Suppressor macrophage (primary cell): Measurements from ENCODE around the gene APOC1.
"Not testable (repeated sequence)": the region's sequence is repeated elsewhere in the genome, so short reads cannot be mapped to it uniquely, and the experiment has no call there.

Experiments used
- DNase-seq, 4 experiments: peaks; one replicate each; pipeline ENCODE4 v3.0.0-alpha.2; 2020 to 2022

APOC1 gene

DNA sequence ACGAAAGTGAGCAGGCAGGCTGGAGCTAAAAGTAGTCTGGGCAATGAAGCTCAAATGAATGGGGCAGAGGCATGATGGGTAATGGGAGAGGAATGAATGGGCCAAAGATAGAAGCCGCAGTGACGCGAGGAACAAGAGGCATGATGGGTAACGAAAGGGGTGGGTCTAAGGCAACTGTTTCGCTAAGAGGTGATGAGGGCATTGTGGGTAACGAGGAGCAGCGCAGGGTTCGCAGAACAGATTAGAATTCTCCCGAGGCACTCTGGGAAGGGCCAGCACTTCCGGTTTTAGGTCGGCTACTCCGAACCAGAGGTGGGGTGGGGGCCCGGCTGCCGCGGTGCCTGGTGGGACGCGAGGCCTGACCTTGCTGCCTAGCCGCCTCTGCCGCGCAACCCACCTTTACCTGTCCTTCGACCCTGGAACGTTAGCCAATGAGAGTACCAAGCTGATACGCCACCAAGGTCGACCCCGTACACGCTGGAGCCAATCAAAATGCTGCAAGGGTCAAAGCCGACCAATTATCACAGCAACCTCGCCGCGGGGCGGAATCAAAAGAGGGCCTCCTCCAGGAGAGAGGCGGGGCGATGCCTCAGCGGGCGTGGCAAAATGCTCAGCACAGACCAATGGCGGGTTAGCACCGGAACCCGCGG, 23.9 kb upstream of the APOC1 start:
- DNase-seq: peak in 3 of 4 experiments; percentile 96 to 100 (median 98)

DNA sequence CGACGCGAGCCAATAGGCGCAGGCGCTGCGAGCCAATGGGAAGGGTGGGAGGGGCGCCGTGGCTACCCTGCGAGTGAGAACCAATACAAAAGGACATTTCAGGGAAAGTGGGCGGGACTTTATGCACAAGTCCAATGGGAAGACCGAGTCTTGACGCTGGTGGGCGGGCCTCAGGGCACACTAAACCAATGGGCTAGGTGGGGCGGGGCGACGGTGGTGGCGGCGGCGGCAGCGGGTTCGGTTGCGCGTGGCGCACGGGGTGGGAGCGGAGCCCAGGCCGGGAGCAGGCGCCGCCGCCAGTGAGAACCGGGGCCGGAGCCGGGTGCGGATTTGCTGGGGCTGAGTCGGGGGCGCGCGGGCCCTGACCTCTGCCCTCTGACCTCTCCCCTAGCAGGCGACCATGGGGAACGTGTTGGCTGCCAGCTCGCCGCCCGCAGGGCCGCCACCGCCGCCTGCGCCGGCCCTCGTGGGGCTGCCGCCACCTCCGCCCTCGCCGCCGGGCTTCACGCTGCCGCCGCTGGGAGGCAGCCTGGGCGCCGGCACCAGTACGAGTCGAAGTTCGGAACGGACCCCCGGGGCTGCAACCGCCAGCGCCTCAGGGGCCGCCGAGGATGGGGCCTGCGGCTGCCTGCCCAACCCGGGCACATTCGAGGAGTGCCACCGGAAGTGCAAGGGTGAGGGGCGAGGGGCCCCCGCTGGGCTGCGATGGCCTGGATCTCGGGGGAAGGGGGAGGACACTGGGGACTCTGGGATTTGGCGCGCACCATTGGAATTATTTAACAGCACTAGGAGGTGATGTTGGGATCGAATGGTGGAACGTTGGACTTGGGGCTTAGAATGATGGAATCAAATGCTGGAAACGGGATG, 23.2 kb upstream of the APOC1 start, which contains the start of gene TOMM40:
Gene TOMM40 (plus strand): TSS at position 239 of the 867 bp plus-strand sequence. CDS start 162 bp downstream, at position 401.
- peak in 3 of 4 experiments; percentile 100 for DNase-seq

DNA sequence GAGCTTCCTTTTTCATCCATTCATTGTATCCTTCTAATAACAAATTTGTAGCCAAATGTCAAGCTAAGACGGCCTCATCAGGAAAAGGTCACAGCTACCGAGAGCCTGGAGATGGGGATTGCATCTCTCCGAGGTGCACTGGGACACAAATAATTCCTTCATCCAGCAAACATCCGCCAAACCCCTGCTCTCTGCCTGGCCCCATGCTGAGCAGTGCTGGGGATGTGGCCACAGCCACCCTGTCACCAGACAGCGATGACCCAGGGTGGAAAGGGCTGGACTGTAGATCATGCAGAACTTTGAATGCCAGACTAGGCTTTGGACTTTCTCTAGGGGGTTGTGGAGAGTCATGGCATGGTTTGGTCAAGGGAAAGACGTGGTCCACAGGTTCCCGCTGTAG, 21.5 kb upstream of the APOC1 start:
- DNase-seq: no peak

DNA sequence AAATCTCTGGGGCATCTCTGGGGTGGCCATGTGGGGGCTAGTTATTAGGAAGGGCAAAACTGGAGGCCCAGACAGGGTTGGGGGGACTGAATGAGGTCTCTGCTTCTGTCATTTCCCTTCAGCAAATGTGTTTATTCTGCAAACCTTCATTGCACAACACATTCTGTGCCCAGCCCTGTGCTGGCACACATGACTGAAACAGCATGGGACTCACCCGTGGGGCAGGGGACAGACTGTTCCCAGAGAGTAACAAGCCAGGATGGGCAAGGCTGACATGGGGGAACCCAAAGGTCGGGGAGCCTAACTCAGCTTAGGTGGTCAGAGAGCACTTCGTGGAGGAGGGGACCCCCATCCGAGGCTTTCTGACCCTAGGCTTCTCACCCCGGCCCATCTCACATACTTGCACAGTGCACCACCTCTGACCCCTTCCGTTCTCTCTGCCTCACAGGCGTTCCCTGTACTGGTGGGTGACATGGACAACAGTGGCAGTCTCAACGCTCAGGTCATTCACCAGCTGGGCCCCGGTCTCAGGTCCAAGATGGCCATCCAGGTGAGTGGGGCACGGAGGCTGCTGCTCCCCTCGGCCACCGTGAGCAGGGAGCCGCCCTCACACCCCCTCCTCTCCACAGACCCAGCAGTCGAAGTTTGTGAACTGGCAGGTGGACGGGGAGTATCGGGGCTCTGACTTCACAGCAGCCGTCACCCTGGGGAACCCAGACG, 20.9 kb upstream of the APOC1 start:
- peak in 3 of 4 experiments; percentile 24 to 57 (median 50) for DNase-seq

DNA sequence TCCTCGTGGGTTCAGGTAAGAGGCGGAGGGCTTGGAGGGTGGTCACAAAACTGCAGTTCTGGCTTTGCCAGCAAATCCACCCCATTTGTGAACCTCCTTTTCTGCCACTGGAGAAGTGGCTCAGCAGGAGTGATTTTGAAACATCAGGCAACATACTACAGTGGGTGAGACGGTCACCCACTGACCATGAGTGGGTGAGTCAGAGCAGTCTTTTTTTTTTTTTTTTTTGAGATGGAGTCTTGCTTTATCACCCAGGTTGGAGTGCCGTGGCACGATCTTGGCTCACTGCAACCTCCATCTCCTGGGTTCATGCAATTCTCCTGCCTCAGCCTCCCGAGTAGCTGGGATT, 20.4 kb upstream of the APOC1 start:
- peak; percentile 39 to 76 (median 70) for DNase-seq

DNA sequence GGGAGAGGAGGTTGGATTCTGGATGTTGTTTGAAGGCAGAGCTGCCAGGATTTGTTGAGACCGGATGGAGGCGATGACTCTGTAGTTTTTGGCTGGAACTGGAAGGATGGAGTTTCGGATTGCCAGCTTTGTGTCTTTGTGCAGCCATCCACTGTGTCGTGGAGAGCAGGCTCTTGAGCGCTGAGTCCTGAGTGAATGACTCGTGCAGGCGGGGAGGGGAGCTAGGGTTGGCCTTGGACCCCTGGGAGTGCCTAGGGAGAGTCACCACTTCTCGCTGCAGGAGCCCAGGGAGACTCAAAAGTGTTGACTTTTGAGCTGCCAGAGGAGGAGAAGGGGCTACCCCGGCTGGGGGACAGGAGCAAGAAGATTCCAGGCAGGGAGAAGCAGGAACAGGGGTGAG, 19.5 kb upstream of the APOC1 start:
- no peak for DNase-seq

DNA sequence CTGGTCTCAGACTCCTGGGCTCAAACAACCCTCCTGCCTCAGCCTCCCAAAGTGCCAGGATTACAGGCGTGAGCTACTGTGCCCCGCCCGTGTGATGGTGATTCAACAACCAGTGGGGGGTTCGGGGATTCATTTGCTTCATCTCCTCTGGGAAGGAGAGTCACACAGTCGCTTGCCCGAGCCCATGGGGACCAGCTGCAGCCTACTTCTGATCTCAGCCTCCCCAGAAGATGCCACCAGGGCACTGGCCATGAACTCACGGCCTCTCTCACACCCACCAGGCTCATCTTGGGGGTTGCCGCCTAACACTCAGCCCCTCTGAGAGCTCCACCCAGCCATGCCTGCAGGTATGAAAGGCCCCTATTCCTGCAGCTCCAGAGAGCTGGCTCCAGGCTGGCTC, 16.6 kb upstream of the APOC1 start:
- DNase-seq: no peak

DNA sequence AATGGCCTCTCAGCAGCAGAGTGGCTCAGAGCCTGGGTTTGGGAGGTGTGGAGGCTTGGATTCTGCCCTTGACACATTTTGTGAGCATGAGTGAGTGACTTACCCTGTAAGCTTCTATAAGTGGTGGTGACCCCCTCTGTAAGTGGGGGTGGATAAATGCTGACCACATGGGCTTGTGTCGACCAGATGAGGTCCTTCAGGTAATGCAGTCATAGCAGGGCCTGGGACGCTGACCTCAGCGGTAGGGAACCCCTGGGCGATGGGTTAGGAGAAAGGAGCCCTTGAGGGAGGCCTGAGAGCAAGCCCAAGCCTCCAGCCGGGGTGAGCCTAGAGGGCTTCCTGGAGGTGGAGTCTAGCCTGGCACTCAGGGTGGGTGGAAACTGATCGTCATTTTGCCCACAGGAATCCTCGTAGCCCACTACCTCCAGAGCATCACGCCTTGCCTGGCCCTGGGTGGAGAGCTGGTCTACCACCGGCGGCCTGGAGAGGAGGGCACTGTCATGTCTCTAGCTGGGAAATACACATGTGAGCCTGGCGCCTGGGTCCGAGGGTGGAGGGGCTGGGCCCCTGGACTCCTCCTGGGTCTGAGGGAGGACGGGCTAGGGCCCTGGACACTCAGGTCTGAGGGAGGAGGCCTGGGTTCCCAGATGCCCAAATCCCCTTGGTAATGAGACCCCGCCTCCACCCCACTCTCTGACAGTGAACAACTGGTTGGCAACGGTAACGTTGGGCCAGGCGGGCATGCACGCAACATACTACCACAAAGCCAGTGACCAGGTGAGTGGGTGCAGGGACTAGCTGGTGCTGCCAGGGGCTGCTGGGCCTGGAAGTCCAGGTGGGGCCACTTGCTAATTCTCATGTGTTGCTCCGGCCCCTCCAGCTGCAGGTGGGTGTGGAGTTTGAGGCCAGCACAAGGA, 13.8 kb upstream of the APOC1 start:
- DNase-seq: no peak

DNA sequence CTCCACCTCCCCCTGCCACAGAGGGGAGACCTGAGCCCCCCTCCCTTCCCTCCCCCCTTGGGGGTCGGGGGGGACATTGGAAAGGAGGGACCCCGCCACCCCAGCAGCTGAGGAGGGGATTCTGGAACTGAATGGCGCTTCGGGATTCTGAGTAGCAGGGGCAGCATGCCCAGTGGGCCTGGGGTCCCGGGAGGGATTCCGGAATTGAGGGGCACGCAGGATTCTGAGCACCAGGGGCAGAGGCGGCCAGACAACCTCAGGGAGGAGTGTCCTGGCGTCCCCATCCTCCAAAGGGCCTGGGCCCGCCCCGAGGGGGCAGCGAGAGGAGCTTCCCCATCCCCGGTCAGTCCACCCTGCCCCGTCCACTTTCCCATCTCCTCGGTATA, 11.2 kb upstream of the APOC1 start:
- no peak for DNase-seq

DNA sequence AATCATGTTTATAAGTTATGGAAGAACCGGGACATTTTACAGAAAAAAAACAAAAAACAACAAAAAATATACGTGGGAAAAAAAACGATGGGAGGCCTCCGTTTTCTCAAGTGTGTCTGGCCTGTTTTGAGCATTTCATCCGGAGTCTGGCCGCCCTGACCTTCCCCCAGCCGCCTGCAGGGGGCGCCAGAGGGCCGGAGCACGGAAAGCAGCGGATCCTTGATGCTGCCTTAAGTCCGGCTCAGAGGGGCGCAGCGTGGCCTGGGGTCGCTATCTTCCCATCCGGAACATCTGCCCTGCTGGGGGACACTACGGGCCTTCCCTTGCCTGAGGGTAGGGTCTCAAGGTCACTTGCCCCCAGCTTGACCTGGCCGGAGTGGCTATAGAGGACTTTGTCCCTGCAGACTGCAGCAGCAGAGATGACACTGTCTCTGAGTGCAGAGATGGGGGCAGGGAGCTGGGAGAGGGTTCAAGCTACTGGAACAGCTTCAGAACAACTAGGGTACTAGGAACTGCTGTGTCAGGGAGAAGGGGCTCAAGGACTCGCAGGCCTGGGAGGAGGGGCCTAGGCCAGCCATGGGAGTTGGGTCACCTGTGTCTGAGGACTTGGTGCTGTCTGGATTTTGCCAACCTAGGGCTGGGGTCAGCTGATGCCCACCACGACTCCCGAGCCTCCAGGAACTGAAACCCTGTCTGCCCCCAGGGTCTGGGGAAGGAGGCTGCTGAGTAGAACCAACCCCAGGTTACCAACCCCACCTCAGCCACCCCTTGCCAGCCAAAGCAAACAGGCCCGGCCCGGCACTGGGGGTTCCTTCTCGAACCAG, 10.6 kb upstream of the APOC1 start:
- peak; percentile 69 to 88 (median 82) for DNase-seq

DNA sequence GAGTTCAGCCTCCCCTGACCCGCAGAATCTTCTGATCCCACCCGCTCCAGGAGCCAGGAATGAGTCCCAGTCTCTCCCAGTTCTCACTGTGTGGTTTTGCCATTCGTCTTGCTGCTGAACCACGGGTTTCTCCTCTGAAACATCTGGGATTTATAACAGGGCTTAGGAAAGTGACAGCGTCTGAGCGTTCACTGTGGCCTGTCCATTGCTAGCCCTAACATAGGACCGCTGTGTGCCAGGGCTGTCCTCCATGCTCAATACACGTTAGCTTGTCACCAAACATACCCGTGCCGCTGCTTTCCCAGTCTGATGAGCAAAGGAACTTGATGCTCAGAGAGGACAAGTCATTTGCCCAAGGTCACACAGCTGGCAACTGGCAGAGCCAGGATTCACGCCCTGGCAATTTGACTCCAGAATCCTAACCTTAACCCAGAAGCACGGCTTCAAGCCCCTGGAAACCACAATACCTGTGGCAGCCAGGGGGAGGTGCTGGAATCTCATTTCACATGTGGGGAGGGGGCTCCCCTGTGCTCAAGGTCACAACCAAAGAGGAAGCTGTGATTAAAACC, 9.9 kb upstream of the APOC1 start:
- peak in 1 of 4 experiments; percentile 20 for DNase-seq

DNA sequence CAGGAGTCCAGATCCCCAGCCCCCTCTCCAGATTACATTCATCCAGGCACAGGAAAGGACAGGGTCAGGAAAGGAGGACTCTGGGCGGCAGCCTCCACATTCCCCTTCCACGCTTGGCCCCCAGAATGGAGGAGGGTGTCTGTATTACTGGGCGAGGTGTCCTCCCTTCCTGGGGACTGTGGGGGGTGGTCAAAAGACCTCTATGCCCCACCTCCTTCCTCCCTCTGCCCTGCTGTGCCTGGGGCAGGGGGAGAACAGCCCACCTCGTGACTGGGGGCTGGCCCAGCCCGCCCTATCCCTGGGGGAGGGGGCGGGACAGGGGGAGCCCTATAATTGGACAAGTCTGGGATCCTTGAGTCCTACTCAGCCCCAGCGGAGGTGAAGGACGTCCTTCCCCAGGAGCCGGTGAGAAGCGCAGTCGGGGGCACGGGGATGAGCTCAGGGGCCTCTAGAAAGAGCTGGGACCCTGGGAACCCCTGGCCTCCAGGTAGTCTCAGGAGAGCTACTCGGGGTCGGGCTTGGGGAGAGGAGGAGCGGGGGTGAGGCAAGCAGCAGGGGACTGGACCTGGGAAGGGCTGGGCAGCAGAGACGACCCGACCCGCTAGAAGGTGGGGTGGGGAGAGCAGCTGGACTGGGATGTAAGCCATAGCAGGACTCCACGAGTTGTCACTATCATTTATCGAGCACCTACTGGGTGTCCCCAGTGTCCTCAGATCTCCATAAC, 8.8 kb upstream of the APOC1 start, which contains the start of gene APOE:
Gene APOE (plus strand): TSS at position 360 of the 724 bp plus-strand sequence. CDS start 829 bp downstream, outside the sequence.
- DNase-seq: peak; percentile 70 to 89 (median 80)

DNA sequence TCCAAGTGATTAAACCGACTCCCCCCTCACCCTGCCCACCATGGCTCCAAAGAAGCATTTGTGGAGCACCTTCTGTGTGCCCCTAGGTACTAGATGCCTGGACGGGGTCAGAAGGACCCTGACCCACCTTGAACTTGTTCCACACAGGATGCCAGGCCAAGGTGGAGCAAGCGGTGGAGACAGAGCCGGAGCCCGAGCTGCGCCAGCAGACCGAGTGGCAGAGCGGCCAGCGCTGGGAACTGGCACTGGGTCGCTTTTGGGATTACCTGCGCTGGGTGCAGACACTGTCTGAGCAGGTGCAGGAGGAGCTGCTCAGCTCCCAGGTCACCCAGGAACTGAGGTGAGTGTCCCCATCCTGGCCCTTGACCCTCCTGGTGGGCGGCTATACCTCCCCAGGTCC, 6.8 kb upstream of the APOC1 start:
- no peak for DNase-seq

DNA sequence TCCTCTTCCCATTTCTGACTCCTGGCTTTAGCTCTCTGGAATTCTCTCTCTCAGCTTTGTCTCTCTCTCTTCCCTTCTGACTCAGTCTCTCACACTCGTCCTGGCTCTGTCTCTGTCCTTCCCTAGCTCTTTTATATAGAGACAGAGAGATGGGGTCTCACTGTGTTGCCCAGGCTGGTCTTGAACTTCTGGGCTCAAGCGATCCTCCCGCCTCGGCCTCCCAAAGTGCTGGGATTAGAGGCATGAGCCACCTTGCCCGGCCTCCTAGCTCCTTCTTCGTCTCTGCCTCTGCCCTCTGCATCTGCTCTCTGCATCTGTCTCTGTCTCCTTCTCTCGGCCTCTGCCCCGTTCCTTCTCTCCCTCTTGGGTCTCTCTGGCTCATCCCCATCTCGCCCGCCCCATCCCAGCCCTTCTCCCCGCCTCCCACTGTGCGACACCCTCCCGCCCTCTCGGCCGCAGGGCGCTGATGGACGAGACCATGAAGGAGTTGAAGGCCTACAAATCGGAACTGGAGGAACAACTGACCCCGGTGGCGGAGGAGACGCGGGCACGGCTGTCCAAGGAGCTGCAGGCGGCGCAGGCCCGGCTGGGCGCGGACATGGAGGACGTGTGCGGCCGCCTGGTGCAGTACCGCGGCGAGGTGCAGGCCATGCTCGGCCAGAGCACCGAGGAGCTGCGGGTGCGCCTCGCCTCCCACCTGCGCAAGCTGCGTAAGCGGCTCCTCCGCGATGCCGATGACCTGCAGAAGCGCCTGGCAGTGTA, 6.2 kb upstream of the APOC1 start:
- no peak for DNase-seq

DNA sequence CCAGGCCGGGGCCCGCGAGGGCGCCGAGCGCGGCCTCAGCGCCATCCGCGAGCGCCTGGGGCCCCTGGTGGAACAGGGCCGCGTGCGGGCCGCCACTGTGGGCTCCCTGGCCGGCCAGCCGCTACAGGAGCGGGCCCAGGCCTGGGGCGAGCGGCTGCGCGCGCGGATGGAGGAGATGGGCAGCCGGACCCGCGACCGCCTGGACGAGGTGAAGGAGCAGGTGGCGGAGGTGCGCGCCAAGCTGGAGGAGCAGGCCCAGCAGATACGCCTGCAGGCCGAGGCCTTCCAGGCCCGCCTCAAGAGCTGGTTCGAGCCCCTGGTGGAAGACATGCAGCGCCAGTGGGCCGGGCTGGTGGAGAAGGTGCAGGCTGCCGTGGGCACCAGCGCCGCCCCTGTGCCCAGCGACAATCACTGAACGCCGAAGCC, 5.6 kb upstream of the APOC1 start:
- DNase-seq: peak in 1 of 4 experiments; percentile 4

DNA sequence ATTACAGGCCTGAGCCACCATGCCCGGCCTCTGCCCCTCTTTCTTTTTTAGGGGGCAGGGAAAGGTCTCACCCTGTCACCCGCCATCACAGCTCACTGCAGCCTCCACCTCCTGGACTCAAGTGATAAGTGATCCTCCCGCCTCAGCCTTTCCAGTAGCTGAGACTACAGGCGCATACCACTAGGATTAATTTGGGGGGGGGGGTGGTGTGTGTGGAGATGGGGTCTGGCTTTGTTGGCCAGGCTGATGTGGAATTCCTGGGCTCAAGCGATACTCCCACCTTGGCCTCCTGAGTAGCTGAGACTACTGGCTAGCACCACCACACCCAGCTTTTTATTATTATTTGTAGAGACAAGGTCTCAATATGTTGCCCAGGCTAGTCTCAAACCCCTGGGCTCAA, 4.6 kb upstream of the APOC1 start:
- no peak for DNase-seq

DNA sequence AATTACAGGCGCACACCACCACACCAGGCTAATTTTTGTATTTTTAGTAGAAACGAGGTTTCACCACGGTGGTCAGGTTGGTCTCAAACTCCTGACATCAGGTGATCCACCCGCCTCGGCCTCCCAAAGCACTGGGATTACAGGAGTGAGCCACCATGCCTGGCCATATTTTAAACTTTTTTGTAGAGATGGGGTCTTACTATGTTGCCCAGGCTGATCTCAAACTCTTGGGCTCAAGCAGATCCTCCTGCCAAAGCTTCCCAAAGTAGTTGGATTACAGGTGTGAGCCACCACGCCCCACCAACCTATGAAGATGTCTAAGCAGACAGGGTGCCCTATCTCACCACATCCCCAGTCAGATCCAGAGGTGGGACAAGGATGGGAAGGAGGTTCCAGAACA, 2.5 kb upstream of the APOC1 start:
- DNase-seq: not testable (repeated sequence)

DNA sequence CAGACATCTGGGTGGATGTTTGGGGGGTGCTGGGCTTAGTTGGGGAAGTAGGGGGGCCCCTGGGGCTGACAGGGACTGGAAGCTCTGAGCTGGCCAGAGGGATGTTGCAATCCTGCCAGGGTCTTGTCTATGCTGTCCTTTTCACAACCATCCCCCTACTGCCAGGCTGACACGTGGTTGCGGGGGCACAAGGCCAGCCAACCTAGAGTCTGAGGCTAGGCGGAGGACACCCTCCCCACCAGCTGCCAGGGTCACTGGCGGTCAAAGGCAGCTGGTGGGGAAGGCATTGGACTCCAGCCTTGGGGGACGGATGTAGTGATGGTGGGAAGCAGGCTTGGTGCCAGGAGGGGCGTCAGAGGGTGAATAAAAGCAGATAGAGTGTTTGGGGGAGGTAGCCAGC, 1.6 kb upstream of the APOC1 start:
- DNase-seq: peak; percentile 80 to 93 (median 88)
